ENCODE measurements around the gene PACC1. TPM values are rescaled to one million over a fixed set of nuclear protein-coding genes. Genes with fewer than 3 reads are reported as not detected.

Gene PACC1
- total RNA-seq, 1 experiment from 2014 or later, result 17.6 TPM

DNA sequence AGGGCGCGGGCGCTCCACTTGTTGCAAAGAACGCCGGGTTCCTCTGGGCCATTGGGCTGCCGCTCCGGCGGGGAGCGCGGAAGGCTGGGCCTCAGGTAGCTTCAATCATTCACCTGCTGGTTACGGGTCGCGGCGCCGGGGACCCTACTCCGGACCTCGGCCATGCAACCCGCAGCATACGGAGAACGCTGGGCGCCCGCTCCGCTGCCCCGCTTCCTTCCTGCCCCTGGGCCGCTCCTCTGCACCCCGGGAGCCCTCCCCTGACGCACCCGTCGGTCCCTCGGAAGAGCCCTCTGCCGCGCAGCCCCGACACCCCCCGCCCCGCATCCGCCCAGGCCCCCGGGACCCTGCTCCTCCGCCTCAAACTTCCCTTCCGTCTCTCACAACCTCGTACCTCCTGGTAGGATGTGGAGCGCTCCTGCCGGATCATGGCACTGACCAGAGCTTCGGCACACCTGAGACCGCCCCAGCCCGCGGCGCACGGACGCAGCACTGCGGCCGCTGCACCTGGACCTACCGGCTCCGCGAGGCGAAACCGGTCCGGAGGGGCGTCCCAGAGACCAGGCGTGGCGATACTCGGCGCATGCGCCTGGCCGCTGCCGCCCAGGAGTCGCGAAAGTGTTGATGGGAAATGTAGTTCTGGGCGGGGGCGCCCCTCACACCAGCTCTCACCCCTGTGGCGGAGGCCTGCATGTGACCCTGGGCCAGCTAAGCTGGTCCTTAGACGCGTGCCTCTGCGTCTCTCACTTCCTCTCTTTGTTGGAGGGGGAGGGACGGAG lies at the start of gene PACC1 (continued):
- TF ChIP-seq POLR2A (IDR thresholded peaks at IDR 0.05; ENCODE audit: borderline replicate concordance, extremely low read depth, insufficient read depth, insufficient read length) (peak; percentile 61), RAD21 (IDR thresholded peaks at IDR 0.05; ENCODE audit: low read depth) (no peak), YY1 (IDR thresholded peaks at IDR 0.05; ENCODE audit: extremely low read depth, insufficient replicate concordance, low read depth, low read length) (peak; percentile 75), ZFX (IDR thresholded peaks at IDR 0.05) (no peak; the same call in 1 of the 2 replicates), ELF1 (IDR thresholded peaks at IDR 0.05; ENCODE audit: borderline replicate concordance, low read depth) (no peak), EGR1 (IDR thresholded peaks at IDR 0.05; ENCODE audit: low read depth) (no peak)

DNA sequence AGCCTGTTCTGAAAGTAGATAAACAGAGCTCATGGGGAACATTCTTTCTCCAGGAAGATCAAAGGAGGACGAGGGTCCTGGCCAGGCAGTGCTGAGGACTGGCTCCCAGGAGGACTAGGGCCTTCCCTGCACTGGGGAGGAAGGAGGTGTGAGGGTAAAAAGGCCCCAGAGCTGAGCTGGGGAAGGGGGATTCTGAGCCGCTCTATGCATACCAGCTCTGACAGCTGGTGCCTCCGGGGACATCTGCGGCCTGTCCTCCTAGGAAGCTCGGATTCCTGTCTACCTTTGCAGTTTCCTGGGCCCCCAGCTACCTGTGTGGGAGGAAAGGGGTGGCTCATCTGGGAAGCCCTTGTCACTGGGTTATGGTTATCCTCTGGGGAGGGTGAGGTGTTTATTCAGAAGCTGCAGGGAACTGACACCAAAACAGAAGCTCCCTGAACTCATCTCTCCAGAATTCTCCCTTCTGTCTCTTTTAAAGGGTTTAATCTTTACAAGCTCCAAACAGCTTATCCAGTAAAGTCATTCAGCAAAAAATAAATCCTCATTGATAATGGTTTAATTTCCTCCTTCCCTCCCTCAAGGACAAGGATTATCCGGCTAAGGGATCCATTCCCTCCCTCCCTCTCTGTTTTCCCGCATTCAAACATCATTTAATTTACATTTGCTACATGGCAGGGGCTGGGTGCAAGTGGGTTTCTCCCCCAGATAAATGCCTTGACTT lies 49.0 kb upstream of the PACC1 start:
- ChIA-PET CTCF (interaction anchor here (1.2 to 1.8 kb wide), 2 partner anchors 201 to 393 kb away, joined by 3 to 6 read pairs; no protein-coding TSS in a partner anchor), RAD21 (ENCODE audit: low non-redundant PET in 1 of 2, low total read pairs in 2 of 2, uncharacterized antibody in 2 of 2, unreplicated experiment in 2 of 2) (no interaction called here), POLR2A (interaction anchor here (2.0 kb wide), 1 partner anchor 145 kb away, joined by 5 read pairs; the partner anchor contains the start of gene ATF3)
- Histone ChIP-seq H3K4me2 (ENCODE audit: low read length) (no peak overlapping the region), H3K27me3 (ENCODE audit: insufficient read depth, low read length) (no peaks in the 10 kb centered on the region), H3K36me3 (ENCODE audit: control insufficient read depth in 1 of 2, insufficient read depth in 2 of 2, low read length in 2 of 2) (no peaks in the 10 kb centered on the region), H3K9ac (ENCODE audit: low read length) (no peak overlapping the region), H2AFZ (ENCODE audit: low read depth, low read length, poor library complexity, severe bottlenecking) (no peak overlapping the region), H3K27ac (ENCODE audit: low read depth, low read length) (no peak overlapping the region), H4K20me1 (ENCODE audit: insufficient read depth) (no peaks in the 10 kb centered on the region), H3K9me3 (ENCODE audit: control insufficient read depth in 1 of 2, insufficient read depth in 1 of 2, low read depth in 1 of 2, low read length in 2 of 2) (no peaks in the 10 kb centered on the region), H3K79me2 (ENCODE audit: insufficient read depth, low read length) (no peaks in the 10 kb centered on the region), H3K4me3 (replicated peaks in 1 of 2; ENCODE audit: low read depth in 1 of 2, low read length in 2 of 2) (no peak overlapping the region), H3K9me2 (ENCODE audit: insufficient read depth) (no peaks in the 10 kb centered on the region), H3K4me1 (ENCODE audit: control insufficient read depth in 1 of 2, insufficient read depth in 2 of 2, low read length in 2 of 2) (peaks cover 15 to 25% of the 10 kb centered on the region in 2 experiments)
- TF ChIP-seq, protein P1, sequence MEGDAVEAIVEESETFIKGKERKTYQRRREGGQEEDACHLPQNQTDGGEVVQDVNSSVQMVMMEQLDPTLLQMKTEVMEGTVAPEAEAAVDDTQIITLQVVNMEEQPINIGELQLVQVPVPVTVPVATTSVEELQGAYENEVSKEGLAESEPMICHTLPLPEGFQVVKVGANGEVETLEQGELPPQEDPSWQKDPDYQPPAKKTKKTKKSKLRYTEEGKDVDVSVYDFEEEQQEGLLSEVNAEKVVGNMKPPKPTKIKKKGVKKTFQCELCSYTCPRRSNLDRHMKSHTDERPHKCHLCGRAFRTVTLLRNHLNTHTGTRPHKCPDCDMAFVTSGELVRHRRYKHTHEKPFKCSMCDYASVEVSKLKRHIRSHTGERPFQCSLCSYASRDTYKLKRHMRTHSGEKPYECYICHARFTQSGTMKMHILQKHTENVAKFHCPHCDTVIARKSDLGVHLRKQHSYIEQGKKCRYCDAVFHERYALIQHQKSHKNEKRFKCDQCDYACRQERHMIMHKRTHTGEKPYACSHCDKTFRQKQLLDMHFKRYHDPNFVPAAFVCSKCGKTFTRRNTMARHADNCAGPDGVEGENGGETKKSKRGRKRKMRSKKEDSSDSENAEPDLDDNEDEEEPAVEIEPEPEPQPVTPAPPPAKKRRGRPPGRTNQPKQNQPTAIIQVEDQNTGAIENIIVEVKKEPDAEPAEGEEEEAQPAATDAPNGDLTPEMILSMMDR (IDR thresholded peaks at IDR 0.05 in 2 of 3, conservative IDR thresholded peaks at IDR 0.05 in 1 of 3; ENCODE audit: borderline replicate concordance in 1 of 3, insufficient read depth in 1 of 3, low read depth in 2 of 3, low read length in 2 of 3), result no peak
- TF ChIP-seq POLR2AphosphoS5 (IDR thresholded peaks at IDR 0.05; ENCODE audit: low read depth, low read length) (no peak), SP1 (IDR thresholded peaks at IDR 0.05; ENCODE audit: low read depth) (no peak)
- intact Hi-C loops (cut with micrococcal nuclease), result no loop called here
- no peak for DNase-seq (ENCODE audit: low read depth, low spot score)
- no peak for ATAC-seq
- no TSS peak for BruUV-seq (replicated peaks)

Data from HCT116 (cell line).